AML-193 (cell line): ENCODE results near the gene TEX35.

ENCODE experiments used
- DNase-seq, 2 experiments: peaks; one replicate each; lab custom pipeline; 2025; lab: John Stamatoyannopoulos, UW

Gene TEX35

GRCh38 chr1:178512566-178513277, at the start of gene TEX35:
TEX35 (plus strand) TSS chr1:178513109; CDS start chr1:178513189, 80 bp downstream.
- no peak for DNase-seq

- DNase-seq: no peak
Measured at GRCh38 chr1:178464141-178464540, 48.8 kb upstream of the TEX35 start.

GRCh38 chr1:178464566-178464965, 48.3 kb upstream of the TEX35 start:
- no peak for DNase-seq

- no peak for DNase-seq
Measured at GRCh38 chr1:178465011-178465410, 47.9 kb upstream of the TEX35 start.

- no peak for DNase-seq
Measured at GRCh38 chr1:178467837-178468236, 45.1 kb upstream of the TEX35 start.

GRCh38 chr1:178470411-178470960, 42.4 kb upstream of the TEX35 start:
- no peak for DNase-seq

- no peak for DNase-seq
Measured at GRCh38 chr1:178472531-178472930, 40.4 kb upstream of the TEX35 start.

- no peak for DNase-seq
Measured at GRCh38 chr1:178477373-178477772, 35.5 kb upstream of the TEX35 start.

GRCh38 chr1:178477841-178478240, 35.1 kb upstream of the TEX35 start:
- DNase-seq: no peak

- no peak for DNase-seq
Measured at GRCh38 chr1:178483251-178483957, 29.5 kb upstream of the TEX35 start.

- no peak for DNase-seq
Measured at GRCh38 chr1:178484698-178485225, 28.1 kb upstream of the TEX35 start.

GRCh38 chr1:178485541-178485981, 27.3 kb upstream of the TEX35 start:
- no peak for DNase-seq

GRCh38 chr1:178486100-178487069, 26.5 kb upstream of the TEX35 start:
- DNase-seq: no peak

- DNase-seq: no peak
Measured at GRCh38 chr1:178487070-178487615, 25.8 kb upstream of the TEX35 start.

- no peak for DNase-seq
Measured at GRCh38 chr1:178488393-178488792, 24.5 kb upstream of the TEX35 start.

- no peak for DNase-seq
Measured at GRCh38 chr1:178489399-178489798, 23.5 kb upstream of the TEX35 start.

- DNase-seq: no peak
Measured at GRCh38 chr1:178490136-178490535, 22.8 kb upstream of the TEX35 start.

- DNase-seq: no peak
Measured at GRCh38 chr1:178490967-178491366, 21.9 kb upstream of the TEX35 start.

GRCh38 chr1:178491721-178492120, 21.2 kb upstream of the TEX35 start:
- no peak for DNase-seq

- no peak for DNase-seq
Measured at GRCh38 chr1:178492341-178492740, 20.6 kb upstream of the TEX35 start.

GRCh38 chr1:178493301-178493741, 19.6 kb upstream of the TEX35 start:
- DNase-seq: no peak
